ENCODE results near the gene CXCL3.

DNA sequence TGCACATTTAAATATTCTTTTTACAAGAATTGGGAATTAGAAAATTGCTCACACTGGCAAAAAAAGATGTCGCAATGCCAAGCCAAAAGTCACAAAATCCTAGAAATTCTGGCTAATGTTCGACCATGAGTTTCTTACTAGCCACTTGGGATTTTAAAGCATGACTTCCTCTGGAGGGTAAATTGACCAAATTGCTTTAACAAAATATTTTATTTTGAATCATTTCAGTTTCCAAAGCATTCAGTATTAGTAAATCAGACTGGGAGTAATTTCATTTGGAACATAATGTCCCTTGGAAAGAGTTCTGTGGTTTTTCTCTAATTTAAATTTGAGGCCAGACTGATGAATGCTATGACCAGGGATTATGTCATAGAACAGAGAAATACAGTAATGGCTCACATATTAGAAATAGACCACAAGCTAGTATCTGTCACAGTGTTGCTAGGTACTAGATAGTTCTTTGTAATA lies 32.4 kb downstream of the CXCL3 start:
- TF ChIP-seq YY1 (IDR thresholded peaks at IDR 0.05; ENCODE audit: insufficient read depth, insufficient read length) = no peak
- TF ChIP-seq ZNF274 (IDR thresholded peaks at IDR 0.05; ENCODE audit: low read depth, low read length) = no peak

All from NT2/D1 (cell line).